Fibroblast of villous mesenchyme (primary cell): Measurements from ENCODE around the gene SCN1A. TPM values are rescaled to one million over a fixed set of nuclear protein-coding genes. Genes with fewer than 3 reads are reported as not detected.
A peak's percentile ranks its signal among the peaks of the same experiment; 100 is the strongest.

Source experiments
- DNase-seq: peaks from one replicate; pipeline ENCODE4 v3.0.0-alpha.2; 2010; ENCODE audit warnings: low read depth
- H3K4me3 ChIP-seq: 2 replicates; pipeline ENCODE4 v1.5.1; 2011; ENCODE audit warnings: low read depth, mild to moderate bottlenecking, low read length
- CTCF ChIP-seq: IDR thresholded peaks from 2 replicates; pipeline ENCODE4 v1.5.1; 2012; ENCODE audit warnings: low read depth, mild to moderate bottlenecking, low read length; ENCODE audit not compliant: insufficient read depth
- total RNA-seq: library from RNA; depleted of rRNA; stranded (reverse); fragments of >200 nt; gene quantifications from 2 replicates; pipeline ENCODE4 v1.2.3, GENCODE V29; 2012

The SCN1A gene
- total RNA-seq, 1 donor = not detected

- H3K4me3 ChIP-seq = no peak overlapping the region
- DNase-seq = no peak
- TF ChIP-seq CTCF = no peak
Observed at GRCh38 chr2:166017208-166017607, 110.6 kb downstream of the SCN1A start.

DNA sequence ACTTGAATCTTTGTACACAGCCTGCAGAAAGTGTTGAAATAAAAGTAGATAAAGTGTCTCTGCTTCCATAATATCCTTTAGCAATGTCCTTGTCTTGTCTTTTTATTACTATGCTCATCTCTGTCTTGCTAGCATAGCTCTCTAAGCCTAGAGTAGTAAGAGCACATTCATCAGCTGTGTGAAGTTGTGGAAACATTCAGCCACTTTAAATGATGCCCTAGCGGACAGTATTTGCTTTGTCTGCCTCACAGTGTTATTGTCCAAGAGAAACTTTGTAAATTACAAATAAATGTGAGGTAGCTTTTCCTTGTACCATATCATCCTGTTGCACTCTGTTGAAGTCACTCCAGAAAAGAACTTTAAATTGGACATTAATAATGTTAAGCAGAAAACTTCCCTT is 113.9 kb downstream of the SCN1A start:
- peak; percentile 3 for TF ChIP-seq CTCF
- DNase-seq = no peak
- H3K4me3 ChIP-seq = no peak overlapping the region

- no peak for DNase-seq
- H3K4me3 ChIP-seq = no peak overlapping the region
- TF ChIP-seq CTCF = no peak
Observed at GRCh38 chr2:166011660-166012059, 116.2 kb downstream of the SCN1A start.

DNA sequence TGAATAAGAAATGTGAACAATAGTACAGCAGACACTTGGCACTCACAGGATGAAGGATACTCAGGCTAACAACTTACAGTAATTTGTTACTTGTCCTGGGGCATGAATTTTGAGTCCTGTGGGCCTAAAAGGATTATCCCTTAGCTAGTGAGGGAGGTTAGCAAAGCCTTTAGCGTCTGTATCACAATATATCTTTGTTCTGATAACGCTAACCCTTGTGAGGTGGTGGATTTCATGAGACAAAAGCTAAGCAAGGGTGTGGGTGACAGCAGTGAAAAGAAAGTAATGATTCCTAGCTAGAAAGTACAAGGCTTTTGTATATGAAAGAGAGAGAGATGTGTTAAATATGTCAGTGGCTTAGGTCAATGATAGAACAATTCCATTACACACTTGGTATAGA is 127.4 kb downstream of the SCN1A start:
- no peak for DNase-seq
- no peak overlapping the region for H3K4me3 ChIP-seq
- TF ChIP-seq CTCF = no peak

GRCh38 chr2:165990846-165991245 is 137.0 kb downstream of the SCN1A start:
- DNase-seq = no peak
- no peak overlapping the region for H3K4me3 ChIP-seq
- no peak for TF ChIP-seq CTCF

DNA sequence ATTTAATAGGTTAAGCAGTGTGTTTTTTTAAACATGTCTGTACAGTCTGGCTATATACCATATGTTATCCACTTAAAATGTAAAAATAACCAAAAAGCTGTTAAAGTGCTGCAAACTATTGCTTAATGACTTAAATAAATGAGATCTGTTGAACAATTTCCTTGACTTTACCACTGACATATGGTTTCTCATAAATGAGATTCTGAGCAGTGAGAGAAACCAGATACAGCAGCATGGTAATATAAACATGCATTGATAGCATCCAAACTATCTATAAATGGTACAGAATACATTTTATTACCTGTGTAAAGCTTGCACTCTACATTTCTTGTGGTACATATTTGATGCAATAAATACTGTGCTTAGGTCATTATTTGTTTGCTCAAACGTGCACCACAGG is 138.0 kb downstream of the SCN1A start:
- DNase-seq = peak; percentile 17

More for the DNA sequence above, 138.0 kb downstream of the SCN1A start:
- no peak for TF ChIP-seq CTCF
- H3K4me3 ChIP-seq = no peak overlapping the region
